ENCODE measurements around the gene EMP2. TPM values are rescaled to one million over a fixed set of nuclear protein-coding genes. Genes with fewer than 3 reads are reported as not detected.

EMP2 gene
- total RNA-seq, 1 experiment from 2014 or later = 198 TPM

- no peak overlapping the region for H3K4me3 Mint-ChIP-seq (ENCODE audit: unreplicated experiment)
- POLR2A ChIA-PET = interaction anchor here (1.4 kb wide), 1 partner anchor 9 kb away, joined by 3 read pairs; the partner anchor contains the start of gene EMP2
- no TSS peak for BruUV-seq (replicated peaks)
- peaks cover 13% of the 10 kb centered on the region; the same call in 1 of the 2 replicates for H3K4me1 ChIP-seq
- no peaks in the 10 kb centered on the region for H3K27me3 ChIP-seq (replicated peaks; ENCODE audit: control insufficient read depth, insufficient read depth, low read length)
- no peak overlapping the region for H3K4me3 ChIP-seq (ENCODE audit: low read depth, low read length)
- CTCF ChIA-PET = no interaction called here
- H3K36me3 ChIP-seq (ENCODE audit: control insufficient read depth, insufficient read depth, low read length) = no peaks in the 10 kb centered on the region
- no peak for TF ChIP-seq CTCF (IDR thresholded peaks at IDR 0.05; ENCODE audit: insufficient read depth in 1 of 2, low read depth in 1 of 2, low read length in 1 of 2, severe bottlenecking in 1 of 2, unreplicated experiment in 1 of 2)
- H3K9me3 ChIP-seq = no peaks in the 10 kb centered on the region
- H3K4me1 Mint-ChIP-seq (ENCODE audit: low read depth, unreplicated experiment) = peaks cover 20% of the 10 kb centered on the region
- H3K36me3 Mint-ChIP-seq (ENCODE audit: insufficient read depth, unreplicated experiment) = peaks cover 69% of the 10 kb centered on the region
- no peak for DNase-seq
- H3K9me3 Mint-ChIP-seq (ENCODE audit: unreplicated experiment) = no peaks in the 10 kb centered on the region
- intact Hi-C loops (cut with micrococcal nuclease; ENCODE audit: unreplicated experiment) = no loop called here
- no peaks in the 10 kb centered on the region for H3K27me3 Mint-ChIP-seq (ENCODE audit: insufficient read depth, unreplicated experiment)
- H3K27ac Mint-ChIP-seq (ENCODE audit: unreplicated experiment) = peak overlapping the region; percentile 24
These were observed 9.0 kb downstream of the EMP2 start for GRCh38 chr16:10571354-10571753.

GRCh38 chr16:10569621-10570020 lies 10.8 kb downstream of the EMP2 start:
- no peak for TF ChIP-seq CTCF (IDR thresholded peaks at IDR 0.05; ENCODE audit: insufficient read depth in 1 of 2, low read depth in 1 of 2, low read length in 1 of 2, severe bottlenecking in 1 of 2, unreplicated experiment in 1 of 2)
- H3K27ac Mint-ChIP-seq (ENCODE audit: unreplicated experiment) = no peak overlapping the region
- intact Hi-C loops (cut with micrococcal nuclease; ENCODE audit: unreplicated experiment) = loop anchor here (5.0 kb wide), 1 partner anchor 168 kb away; no protein-coding TSS in a partner anchor

GRCh38 chr16:10566613-10567012 lies 13.8 kb downstream of the EMP2 start:
- Histone ChIP-seq H3K4me3 (ENCODE audit: low read depth, low read length) (no peak overlapping the region), H3K9me3 (peaks cover 6% of the 10 kb centered on the region; the same call in 1 of the 2 replicates), H3K36me3 (ENCODE audit: control insufficient read depth, insufficient read depth, low read length) (peaks cover 2% of the 10 kb centered on the region), H3K4me1 (no peaks in the 10 kb centered on the region), H3K27me3 (replicated peaks; ENCODE audit: control insufficient read depth, insufficient read depth, low read length) (no peaks in the 10 kb centered on the region)
- ChIA-PET POLR2A (no interaction called here), CTCF (interaction anchor here (1.3 kb wide), 1 partner anchor 52 kb away, joined by 6 read pairs; no protein-coding TSS in a partner anchor)
- H3K9me3 Mint-ChIP-seq (ENCODE audit: unreplicated experiment) = no peaks in the 10 kb centered on the region
- H3K4me1 Mint-ChIP-seq (ENCODE audit: low read depth, unreplicated experiment) = peaks cover 18% of the 10 kb centered on the region
- no peak overlapping the region for H3K27ac Mint-ChIP-seq (ENCODE audit: unreplicated experiment)
- no peak for DNase-seq
- peak; percentile 13 to 17 for TF ChIP-seq CTCF (IDR thresholded peaks at IDR 0.05; ENCODE audit: insufficient read depth in 1 of 2, low read depth in 1 of 2, low read length in 1 of 2, severe bottlenecking in 1 of 2, unreplicated experiment in 1 of 2)
- H3K27me3 Mint-ChIP-seq (ENCODE audit: insufficient read depth, unreplicated experiment) = no peaks in the 10 kb centered on the region
- intact Hi-C loops (cut with micrococcal nuclease; ENCODE audit: unreplicated experiment) = loop anchor here (5.0 kb wide), 1 partner anchor 171 kb away; no protein-coding TSS in a partner anchor
- H3K4me3 Mint-ChIP-seq (ENCODE audit: unreplicated experiment) = no peak overlapping the region
- BruUV-seq (replicated peaks) = no TSS peak
- peaks cover 87% of the 10 kb centered on the region for H3K36me3 Mint-ChIP-seq (ENCODE audit: insufficient read depth, unreplicated experiment)

More at GRCh38 chr16:10569621-10570020, 10.8 kb downstream of the EMP2 start:
- no peak for DNase-seq
- H3K36me3 Mint-ChIP-seq (ENCODE audit: insufficient read depth, unreplicated experiment) = peaks cover 83% of the 10 kb centered on the region
- ChIA-PET POLR2A (no interaction called here), CTCF (no interaction called here)
- Histone ChIP-seq H3K9me3 (no peaks in the 10 kb centered on the region), H3K4me3 (ENCODE audit: low read depth, low read length) (no peak overlapping the region), H3K36me3 (ENCODE audit: control insufficient read depth, insufficient read depth, low read length) (no peaks in the 10 kb centered on the region), H3K4me1 (peaks cover under 1% of the 10 kb centered on the region; the same call in 1 of the 2 replicates), H3K27me3 (replicated peaks; ENCODE audit: control insufficient read depth, insufficient read depth, low read length) (no peaks in the 10 kb centered on the region)
- peaks cover 20% of the 10 kb centered on the region for H3K4me1 Mint-ChIP-seq (ENCODE audit: low read depth, unreplicated experiment)
- no peaks in the 10 kb centered on the region for H3K9me3 Mint-ChIP-seq (ENCODE audit: unreplicated experiment)
- no peak overlapping the region for H3K4me3 Mint-ChIP-seq (ENCODE audit: unreplicated experiment)
- H3K27me3 Mint-ChIP-seq (ENCODE audit: insufficient read depth, unreplicated experiment) = no peaks in the 10 kb centered on the region
- no TSS peak for BruUV-seq (replicated peaks)

Measured in Caco-2 (cell line).